HG03439 (cell line): ENCODE measurements around the gene SMARCB1.
"Not testable (repeated sequence)": the region's sequence is repeated elsewhere in the genome, so short reads cannot be mapped to it uniquely, and the experiment has no call there.

Source experiments
- ATAC-seq: cut with Tn5 transposase; IDR thresholded peaks from one replicate; pipeline ENCODE4 v1.9.1; 2021; ENCODE audit warnings: mild to moderate bottlenecking, moderate library complexity; ENCODE audit not compliant: unreplicated experiment

Gene SMARCB1

GRCh38 chr22:23841736-23842445 is 55.1 kb downstream of the SMARCB1 start:
- no peak for ATAC-seq

- ATAC-seq = no peak
Observed at GRCh38 chr22:23842599-23842998, 55.8 kb downstream of the SMARCB1 start.

- no peak for ATAC-seq
Observed at GRCh38 chr22:23844739-23845202, 58.0 kb downstream of the SMARCB1 start.

GRCh38 chr22:23845265-23846080 is 58.7 kb downstream of the SMARCB1 start:
- ATAC-seq = no peak

- no peak for ATAC-seq
Observed at GRCh38 chr22:23846081-23846469, 59.3 kb downstream of the SMARCB1 start.

- ATAC-seq = no peak
Observed at GRCh38 chr22:23847310-23847920, 60.6 kb downstream of the SMARCB1 start.

GRCh38 chr22:23847991-23848864 is 61.5 kb downstream of the SMARCB1 start:
- no peak for ATAC-seq

GRCh38 chr22:23849009-23850006 is 62.5 kb downstream of the SMARCB1 start:
- ATAC-seq = no peak

GRCh38 chr22:23850136-23850611 is 63.4 kb downstream of the SMARCB1 start:
- no peak for ATAC-seq

GRCh38 chr22:23856721-23857605 is 70.2 kb downstream of the SMARCB1 start:
- ATAC-seq = peak; percentile 49

- peak; percentile 95 for ATAC-seq
Observed at GRCh38 chr22:23857606-23858483, 71.1 kb downstream of the SMARCB1 start, which contains the start of gene SLC2A11. Gene SLC2A11, plus strand, starts transcription at chr22:23857875. Its CDS starts 125 bp downstream, at chr22:23858000.

GRCh38 chr22:23858484-23858815 is 71.7 kb downstream of the SMARCB1 start:
- ATAC-seq = no peak

GRCh38 chr22:23859201-23859600 is 72.4 kb downstream of the SMARCB1 start:
- ATAC-seq = no peak

GRCh38 chr22:23860187-23860586 is 73.4 kb downstream of the SMARCB1 start:
- ATAC-seq = not testable (repeated sequence)

- ATAC-seq = no peak
Observed at GRCh38 chr22:23862103-23862502, 75.3 kb downstream of the SMARCB1 start.

- not testable (repeated sequence) for ATAC-seq
Observed at GRCh38 chr22:23864499-23865154, 77.9 kb downstream of the SMARCB1 start.

GRCh38 chr22:23868580-23868979 is 81.8 kb downstream of the SMARCB1 start:
- no peak for ATAC-seq
